K562 treated with DMSO at 1 percent for 12 hours (cell line): ENCODE data around the gene HIP1. TPM values are rescaled to one million over a fixed set of nuclear protein-coding genes. Genes with fewer than 3 reads are reported as not detected.

ENCODE experiments used
- total RNA-seq: library from RNA; unstranded; fragments of 300-600 nt; gene quantifications from 2 replicates; pipeline ENCODE4 v1.2.3, GENCODE V29; 2022; ENCODE audit not compliant: insufficient read depth

The HIP1 gene
- total RNA-seq, result 7.2 and 20.9 TPM in 2 replicates

GRCh38 chr7:75738604-75738974 is at the start of gene HIP1:
Gene HIP1, minus strand, starts transcription at chr7:75738941. Its CDS starts 21 bp downstream, at chr7:75738920.

DNA sequence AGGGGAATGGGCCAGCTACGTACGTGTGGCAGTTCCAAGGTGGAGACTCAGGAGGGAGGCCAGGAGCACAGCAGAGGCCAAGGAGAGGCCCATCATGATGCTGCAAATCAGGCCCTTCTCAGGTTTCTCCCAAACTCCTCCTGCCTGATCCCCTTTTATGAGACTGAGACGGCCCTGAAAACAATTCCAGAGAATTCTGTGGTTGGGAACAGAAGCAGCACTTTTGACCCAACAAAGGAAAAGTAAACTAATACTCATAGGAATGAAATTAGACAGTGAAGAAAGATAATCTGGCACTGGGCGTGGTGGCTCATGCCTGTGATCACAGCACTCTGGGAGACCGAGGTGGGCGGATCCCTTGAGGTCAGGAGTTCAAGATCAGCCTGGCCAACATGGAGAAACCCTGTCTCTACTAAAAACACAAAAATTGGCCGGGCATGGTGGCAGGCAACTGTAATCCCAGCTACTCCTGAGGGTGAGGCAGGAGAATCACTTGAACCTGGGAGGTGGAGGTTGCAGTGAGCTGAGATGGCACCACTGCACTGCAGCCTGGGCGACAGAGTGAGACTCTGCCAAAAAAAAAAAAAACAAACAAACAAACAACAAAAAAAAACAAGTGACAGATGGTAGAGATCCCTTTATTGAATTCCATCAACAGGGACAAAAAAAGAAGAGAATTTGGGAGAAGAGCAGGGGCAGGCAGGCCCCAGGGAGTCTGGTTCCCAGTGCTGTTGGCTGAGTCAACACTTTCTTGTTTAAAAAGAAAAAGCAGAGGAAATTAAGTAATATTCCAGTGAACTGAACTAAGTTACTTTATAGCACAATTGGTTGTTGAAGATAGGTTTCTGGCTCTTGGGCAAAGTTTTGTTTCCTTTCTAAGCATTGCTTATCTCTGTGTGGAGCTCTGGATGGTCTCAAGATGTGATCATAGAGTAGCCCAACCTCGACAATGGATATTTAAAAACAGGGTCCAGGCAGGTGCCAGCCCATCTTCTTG is 33.6 kb upstream of the HIP1 start, which contains the start of gene CCL26:
Gene CCL26, minus strand, starts transcription at position 131 of the 997 bp plus-strand sequence. Its CDS starts 35 bp downstream, at position 96.

DNA sequence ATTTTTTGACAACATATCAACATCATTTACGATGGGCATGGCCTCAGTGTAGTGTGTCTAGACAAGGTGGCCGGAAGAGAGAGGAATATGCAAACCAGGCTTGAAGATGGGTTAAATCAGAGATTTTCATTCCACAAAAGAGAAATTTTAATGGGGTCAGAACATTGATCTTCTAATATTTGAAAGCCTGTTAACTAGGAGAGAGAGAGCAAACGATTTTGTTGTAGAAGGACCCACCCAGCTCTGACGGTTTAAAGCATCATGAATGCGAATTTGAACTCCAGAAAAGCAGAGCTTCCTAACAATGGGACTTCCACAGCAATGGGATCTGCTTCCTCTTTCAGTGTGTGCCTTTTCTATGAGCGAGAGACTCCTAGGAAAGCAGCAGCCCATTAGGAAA is 246.7 kb downstream of the HIP1 start, which contains the start of gene SPDYE5:
Gene SPDYE5, plus strand, starts transcription at position 301 of the 400 bp plus-strand sequence. CDS start 1,728 bp downstream, outside the sequence.

GRCh38 chr7:75485979-75486643 is 252.6 kb downstream of the HIP1 start, which contains the start of gene POM121C:
Gene POM121C, minus strand, starts transcription at chr7:75486299. Its CDS starts 44,803 bp downstream, at chr7:75441496.

Other genes starting within 250 kb of the HIP1 start
- gene SPDYE5, start 246.6 kb downstream of the HIP1 start, total RNA-seq, result 0.22 TPM in 1 of 2 replicates, not detected in the other
- gene CCL26, start 33.3 kb upstream of the HIP1 start, total RNA-seq, result not detected in 2 replicates
- not detected in 2 replicates for gene CCL24, start 74.9 kb upstream of the HIP1 start, total RNA-seq
- 104 and 128 TPM in 2 replicates for gene RHBDD2, start 140.1 kb upstream of the HIP1 start, total RNA-seq
- gene POR, start 176.2 kb upstream of the HIP1 start, total RNA-seq, result 163 and 184 TPM in 2 replicates